DND-41 (cell line): ENCODE results near the gene SNN.

ENCODE experiments used
- ATAC-seq: fragments of 200-7000 bp; cut with Tn5 transposase; 3 replicates; pipeline ENCODE4 v1.9.1; 2021; ENCODE audit warnings: low read depth; ENCODE audit not compliant: insufficient read depth
- DNase-seq: peaks from one replicate; pipeline ENCODE4 v3.0.0-alpha.2; 2020
- H2AFZ ChIP-seq: 2 replicates; pipeline ENCODE4 v1.6.0; 2012; ENCODE audit warnings: low read depth, low read length
- H3K27ac ChIP-seq: 2 replicates; pipeline ENCODE4 v1.5.1; 2012; ENCODE audit warnings: low read length, inconsistent platforms
- H3K27me3 ChIP-seq: fragments of 200-600 bp; sonication (generic); 2 replicates; pipeline ENCODE4 v1.6.0; 2012; ENCODE audit warnings: low read length, mild to moderate bottlenecking, inconsistent platforms; ENCODE audit not compliant: insufficient read depth, poor library complexity
- H3K36me3 ChIP-seq: 2 replicates; pipeline ENCODE4 v1.5.1; 2012; ENCODE audit warnings: low read length, inconsistent platforms; ENCODE audit not compliant: insufficient read depth
- H3K4me1 ChIP-seq: 2 replicates; pipeline ENCODE4 v1.5.1; 2012; ENCODE audit warnings: mild to moderate bottlenecking, low read length; ENCODE audit not compliant: insufficient read depth
- H3K4me2 ChIP-seq: 2 replicates; pipeline ENCODE4 v1.6.0; 2012; ENCODE audit warnings: mild to moderate bottlenecking, moderate library complexity, low read length, inconsistent platforms; ENCODE audit not compliant: insufficient read depth
- H3K4me3 ChIP-seq, 2 experiments: fragments of 200-600 bp in 1 of 2; shearing (Covaris generic) in 1 of 2; 2 replicates each; pipeline ENCODE4 v1.5.1; 2012 to 2016; ENCODE audit warnings: inconsistent platforms in 2 of 2, low read length in 2 of 2, mild to moderate bottlenecking in 2 of 2, low read depth in 1 of 2, moderate library complexity in 1 of 2
- H3K79me2 ChIP-seq: 2 replicates; pipeline ENCODE4 v1.6.0; 2012; ENCODE audit warnings: low read length, inconsistent platforms; ENCODE audit not compliant: insufficient read depth
- H3K9ac ChIP-seq: 2 replicates; pipeline ENCODE4 v1.6.0; 2012; ENCODE audit warnings: low read depth, mild to moderate bottlenecking, inconsistent platforms, low read length, moderate library complexity
- H3K9me3 ChIP-seq: 2 replicates; pipeline ENCODE4 v1.5.1; 2012; ENCODE audit warnings: low read length, moderate library complexity, mild to moderate bottlenecking, inconsistent platforms; ENCODE audit not compliant: insufficient read depth, severe bottlenecking
- H4K20me1 ChIP-seq: 2 replicates; pipeline ENCODE4 v1.6.0; 2012; ENCODE audit warnings: low read length; ENCODE audit not compliant: insufficient read depth
- EZH2 ChIP-seq: IDR thresholded peaks from 3 replicates; pipeline ENCODE4 v1.6.1; 2012; ENCODE audit warnings: borderline replicate concordance, low read depth, mild to moderate bottlenecking, moderate library complexity, low read length, inconsistent platforms; ENCODE audit not compliant: severe bottlenecking
- TF ChIP-seq, protein P1 (sequence below): IDR thresholded peaks from 2 replicates; pipeline ENCODE4 v1.5.1; 2012; ENCODE audit warnings: borderline replicate concordance, low read length, moderate library complexity, mild to moderate bottlenecking; ENCODE audit not compliant: poor library complexity, severe bottlenecking; ENCODE audit errors: extremely low read depth

SNN gene

DNA sequence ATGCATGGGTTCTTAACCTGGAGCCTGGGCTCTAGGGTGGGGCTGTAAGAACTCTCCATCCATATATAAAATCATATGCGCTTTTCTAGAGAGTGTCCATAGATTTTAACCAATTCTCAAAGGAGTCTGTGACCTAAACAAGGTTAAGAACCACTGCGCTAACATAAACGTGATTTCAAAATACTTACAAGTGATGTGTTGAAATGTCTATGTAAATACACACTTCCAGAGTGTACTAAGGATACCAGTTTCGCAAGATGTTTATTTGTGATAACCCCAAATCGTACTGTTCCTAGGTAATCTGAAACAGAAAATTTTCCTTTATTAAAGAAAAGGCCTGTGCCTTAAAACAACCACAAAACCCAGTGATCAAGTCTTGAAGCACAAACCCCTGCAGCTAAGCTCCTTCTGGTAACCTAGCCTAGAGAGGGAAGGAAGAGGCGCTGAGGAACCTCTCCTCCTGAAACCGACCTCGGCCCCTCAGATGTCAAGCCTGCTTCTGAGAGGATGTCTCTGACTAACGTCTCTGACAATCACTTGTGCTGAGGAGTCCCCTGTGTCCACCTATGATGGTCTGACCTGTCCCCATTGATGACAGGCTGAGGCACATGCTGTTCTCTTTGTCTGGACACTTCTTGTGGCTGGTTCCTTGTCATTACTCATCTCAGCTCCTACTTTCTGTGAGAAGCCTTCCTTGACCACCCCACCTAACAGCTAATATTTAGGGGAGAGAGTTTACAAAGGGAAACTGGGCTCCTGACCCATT, 32.2 kb downstream of the SNN start:
- Histone ChIP-seq H3K9me3 (no peaks in the 10 kb centered on the region), H3K9ac (no peak overlapping the region), H3K36me3 (peaks cover 69% of the 10 kb centered on the region), H3K4me2 (no peak overlapping the region), H4K20me1 (0 out of 2 replicates have a peak, but pooled peaks cover 5% of the 10 kb centered on the region), H3K27ac (no peak overlapping the region), H3K27me3 (no peaks in the 10 kb centered on the region), H3K4me3 (no peak overlapping the region), H3K79me2 (peaks cover 7% of the 10 kb centered on the region; the same call in 1 of the 2 replicates), H3K4me1 (no peaks in the 10 kb centered on the region), H2AFZ (no peak overlapping the region)
- DNase-seq (no peak), ATAC-seq (no peak)
- TF ChIP-seq, protein P1, sequence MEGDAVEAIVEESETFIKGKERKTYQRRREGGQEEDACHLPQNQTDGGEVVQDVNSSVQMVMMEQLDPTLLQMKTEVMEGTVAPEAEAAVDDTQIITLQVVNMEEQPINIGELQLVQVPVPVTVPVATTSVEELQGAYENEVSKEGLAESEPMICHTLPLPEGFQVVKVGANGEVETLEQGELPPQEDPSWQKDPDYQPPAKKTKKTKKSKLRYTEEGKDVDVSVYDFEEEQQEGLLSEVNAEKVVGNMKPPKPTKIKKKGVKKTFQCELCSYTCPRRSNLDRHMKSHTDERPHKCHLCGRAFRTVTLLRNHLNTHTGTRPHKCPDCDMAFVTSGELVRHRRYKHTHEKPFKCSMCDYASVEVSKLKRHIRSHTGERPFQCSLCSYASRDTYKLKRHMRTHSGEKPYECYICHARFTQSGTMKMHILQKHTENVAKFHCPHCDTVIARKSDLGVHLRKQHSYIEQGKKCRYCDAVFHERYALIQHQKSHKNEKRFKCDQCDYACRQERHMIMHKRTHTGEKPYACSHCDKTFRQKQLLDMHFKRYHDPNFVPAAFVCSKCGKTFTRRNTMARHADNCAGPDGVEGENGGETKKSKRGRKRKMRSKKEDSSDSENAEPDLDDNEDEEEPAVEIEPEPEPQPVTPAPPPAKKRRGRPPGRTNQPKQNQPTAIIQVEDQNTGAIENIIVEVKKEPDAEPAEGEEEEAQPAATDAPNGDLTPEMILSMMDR = no peak
- TF ChIP-seq EZH2 = no peak

DNA sequence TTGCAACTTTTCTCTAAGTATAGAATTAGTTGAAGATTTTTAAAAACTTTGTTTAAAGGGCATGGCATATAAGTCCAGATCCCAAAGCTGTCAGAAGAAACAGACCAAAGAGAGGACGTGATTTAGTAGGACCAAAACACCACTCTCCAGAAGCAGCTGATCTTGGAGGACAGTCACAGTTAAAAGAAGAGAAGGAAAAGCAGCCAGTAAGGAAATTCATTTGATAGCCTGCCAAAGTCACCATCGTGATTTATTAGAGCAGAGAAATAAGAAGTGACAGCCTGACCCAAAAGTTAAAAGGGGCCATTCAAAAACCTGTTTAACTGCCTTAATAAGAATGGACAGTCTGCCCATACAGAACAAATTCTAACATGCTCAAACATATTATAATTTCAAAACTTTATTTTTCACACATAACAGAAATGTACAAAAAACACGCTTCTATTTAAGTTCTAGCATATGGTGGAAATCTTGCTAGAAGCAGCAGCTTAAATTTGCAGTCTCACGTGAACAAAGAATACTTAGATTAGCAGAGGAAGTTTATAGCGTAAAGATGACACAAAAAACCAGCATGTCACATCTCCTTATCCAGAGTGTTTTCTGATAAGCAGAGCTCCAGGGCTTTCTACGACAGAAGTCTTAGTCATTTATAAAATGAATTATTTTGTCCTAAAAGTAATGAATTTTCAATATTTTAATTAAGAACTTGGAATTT, 37.2 kb downstream of the SNN start:
- Histone ChIP-seq H3K27ac (no peak overlapping the region), H3K4me2 (no peak overlapping the region)
- ATAC-seq = no peak

DNA sequence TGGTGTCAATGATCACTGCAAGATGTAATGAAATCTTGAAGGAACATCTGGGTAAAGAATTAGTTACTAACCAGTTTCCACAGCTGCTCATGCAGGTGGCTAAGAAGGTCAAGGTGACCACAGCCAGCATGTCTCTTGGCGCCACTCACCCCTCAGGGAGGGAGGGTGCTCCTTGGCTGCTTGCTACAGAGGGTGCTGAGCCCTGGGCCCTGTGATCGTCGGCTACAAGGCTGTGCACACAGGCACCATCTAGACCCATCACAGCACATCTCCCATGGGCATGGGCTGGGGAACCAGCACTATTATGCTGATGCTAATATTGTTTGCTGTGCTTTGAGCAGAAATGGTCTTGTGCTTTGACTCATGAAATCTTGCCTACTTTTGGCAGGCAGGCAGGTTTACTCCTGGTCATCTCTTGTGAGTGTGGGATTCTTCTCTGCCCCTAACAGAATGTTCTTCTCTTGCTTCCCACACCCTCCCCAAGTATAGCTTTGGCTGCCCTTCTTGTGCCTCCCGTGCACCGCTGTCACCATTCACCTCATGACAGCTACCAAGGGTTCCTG, 38.0 kb downstream of the SNN start:
- no peak overlapping the region for H3K4me2 ChIP-seq
- DNase-seq = no peak
- H3K9me3 ChIP-seq = no peaks in the 10 kb centered on the region
- peaks cover 44% of the 10 kb centered on the region for H3K36me3 ChIP-seq
- H3K27me3 ChIP-seq = no peaks in the 10 kb centered on the region
- TF ChIP-seq, protein P1 = no peak
- no peaks in the 10 kb centered on the region for H4K20me1 ChIP-seq
- H3K27ac ChIP-seq = no peak overlapping the region
- no peak overlapping the region for H2AFZ ChIP-seq
- H3K79me2 ChIP-seq = peaks cover 7% of the 10 kb centered on the region
- no peak overlapping the region for H3K4me3 ChIP-seq
- no peaks in the 10 kb centered on the region for H3K4me1 ChIP-seq
- no peak for ATAC-seq
- H3K9ac ChIP-seq = no peak overlapping the region

More for the DNA sequence above, 37.2 kb downstream of the SNN start:
- H3K4me1 ChIP-seq = no peaks in the 10 kb centered on the region
- H3K4me3 ChIP-seq = no peak overlapping the region
- no peaks in the 10 kb centered on the region for H3K9me3 ChIP-seq
- no peak overlapping the region for H2AFZ ChIP-seq
- 0 out of 2 replicates have a peak, but pooled peaks cover 4% of the 10 kb centered on the region for H4K20me1 ChIP-seq
- TF ChIP-seq EZH2 = no peak
- TF ChIP-seq, protein P1 = no peak
- peaks cover 7% of the 10 kb centered on the region for H3K79me2 ChIP-seq
- no peak for DNase-seq
- H3K36me3 ChIP-seq = peaks cover 40% of the 10 kb centered on the region
- H3K27me3 ChIP-seq = no peaks in the 10 kb centered on the region
- H3K9ac ChIP-seq = no peak overlapping the region
